Mesendoderm (in vitro differentiated cells): Measurements from ENCODE around the gene WFIKKN1.

Experiments
- DNase-seq: peaks from one replicate; pipeline ENCODE4 v3.0.0; 2013
- H2AK5ac ChIP-seq: 2 replicates; pipeline ENCODE4 v1.6.1; 2013; ENCODE audit warnings: low read length, inconsistent platforms
- H2BK120ac ChIP-seq: 2 replicates; pipeline ENCODE4 v1.6.1; 2013; ENCODE audit warnings: low read depth, mild to moderate bottlenecking, low read length, moderate library complexity, mixed read lengths
- H2BK15ac ChIP-seq: replicated peaks from 2 replicates; pipeline ENCODE4 v1.6.1; 2013; ENCODE audit warnings: low read depth, mild to moderate bottlenecking, moderate library complexity
- H2BK5ac ChIP-seq: 2 replicates; pipeline ENCODE4 v1.6.1; 2013; ENCODE audit warnings: low read length, inconsistent platforms
- H3K18ac ChIP-seq: 2 replicates; pipeline ENCODE4 v1.6.1; 2013; ENCODE audit warnings: mild to moderate bottlenecking, low read length, mixed read lengths
- H3K23ac ChIP-seq: one replicate; pipeline ENCODE4 v1.6.1; 2013; ENCODE audit warnings: low read length
- H3K27ac ChIP-seq: 2 replicates; pipeline ENCODE4 v1.5.1; 2013; ENCODE audit warnings: low read depth, mild to moderate bottlenecking, inconsistent platforms, low read length, moderate library complexity
- H3K27me3 ChIP-seq: 2 replicates; pipeline ENCODE4 v1.6.1; 2013; ENCODE audit warnings: low read length, control low read depth, mild to moderate bottlenecking, inconsistent platforms; ENCODE audit not compliant: insufficient read depth, poor library complexity
- H3K36me3 ChIP-seq: 2 replicates; pipeline ENCODE4 v1.6.1; 2013; ENCODE audit warnings: low read length, inconsistent platforms; ENCODE audit not compliant: control insufficient read depth, insufficient read depth
- H3K4ac ChIP-seq: one replicate; pipeline ENCODE4 v1.6.1; 2013; ENCODE audit warnings: low read depth, mild to moderate bottlenecking, low read length, moderate library complexity
- H3K4me1 ChIP-seq: 2 replicates; pipeline ENCODE4 v1.6.1; 2013; ENCODE audit warnings: low read depth, low read length, inconsistent platforms; ENCODE audit not compliant: control insufficient read depth
- H3K4me2 ChIP-seq: 2 replicates; pipeline ENCODE4 v1.6.1; 2013; ENCODE audit warnings: low read length
- H3K4me3 ChIP-seq: 2 replicates; pipeline ENCODE4 v1.5.1; 2013; ENCODE audit warnings: mild to moderate bottlenecking, low read length
- H3K56ac ChIP-seq: one replicate; pipeline ENCODE4 v1.6.1; 2013; ENCODE audit warnings: low read length
- H3K79me1 ChIP-seq: 2 replicates; pipeline ENCODE4 v1.6.1; 2013; ENCODE audit warnings: low read length, inconsistent platforms
- H3K79me2 ChIP-seq: 2 replicates; pipeline ENCODE4 v1.6.1; 2013; ENCODE audit warnings: mild to moderate bottlenecking, low read length; ENCODE audit not compliant: control insufficient read depth, insufficient read depth
- H3K9ac ChIP-seq: 2 replicates; pipeline ENCODE4 v1.6.1; 2013; ENCODE audit warnings: low read length, inconsistent platforms
- H4K5ac ChIP-seq: one replicate; pipeline ENCODE4 v1.6.1; 2013; ENCODE audit warnings: low read length
- H4K8ac ChIP-seq: one replicate; pipeline ENCODE4 v1.6.1; 2013; ENCODE audit warnings: low read depth, mild to moderate bottlenecking, control low read depth, low read length, moderate library complexity
- WGBS: extraction: QIAGEN DNeasy Blood & Tissue Kit; methylation state at CpG from one replicate; pipeline ENCODE4 v1.1.7; 2013; ENCODE audit warnings: low lambda C conversion rate, missing lambda C conversion rate; ENCODE audit not compliant: insufficient coverage; ENCODE audit errors: extremely low coverage; 5-methylcytosine and 5-hydroxymethylcytosine counted together

The WFIKKN1 gene

GRCh38 chr16:606656-607307 lies 24.0 kb upstream of the WFIKKN1 start:
- no peaks in the 10 kb centered on the region for H3K27me3 ChIP-seq
- H2BK15ac ChIP-seq: no peak overlapping the region
- peaks cover 2% of the 10 kb centered on the region for H3K79me2 ChIP-seq
- no peak overlapping the region for H2BK120ac ChIP-seq
- peaks cover 3% of the 10 kb centered on the region for H3K79me1 ChIP-seq
- no peak overlapping the region for H3K4ac ChIP-seq
- peaks cover 2% of the 10 kb centered on the region for H3K4me1 ChIP-seq
- H3K27ac ChIP-seq: no peak overlapping the region
- no peak overlapping the region for H3K9ac ChIP-seq
- no peak for DNase-seq
- no peak overlapping the region for H3K18ac ChIP-seq
- no peak overlapping the region for H3K4me2 ChIP-seq
- no peak overlapping the region for H3K56ac ChIP-seq
- H2AK5ac ChIP-seq: no peak overlapping the region
- WGBS: no CpG with 5 or more reads among the region's 22 CpGs
- H4K8ac ChIP-seq: no peak overlapping the region
- no peak overlapping the region for H3K4me3 ChIP-seq
- no peak overlapping the region for H2BK5ac ChIP-seq
- H4K5ac ChIP-seq: no peak overlapping the region
- H3K36me3 ChIP-seq: no peaks in the 10 kb centered on the region
- H3K23ac ChIP-seq: no peak overlapping the region

DNA sequence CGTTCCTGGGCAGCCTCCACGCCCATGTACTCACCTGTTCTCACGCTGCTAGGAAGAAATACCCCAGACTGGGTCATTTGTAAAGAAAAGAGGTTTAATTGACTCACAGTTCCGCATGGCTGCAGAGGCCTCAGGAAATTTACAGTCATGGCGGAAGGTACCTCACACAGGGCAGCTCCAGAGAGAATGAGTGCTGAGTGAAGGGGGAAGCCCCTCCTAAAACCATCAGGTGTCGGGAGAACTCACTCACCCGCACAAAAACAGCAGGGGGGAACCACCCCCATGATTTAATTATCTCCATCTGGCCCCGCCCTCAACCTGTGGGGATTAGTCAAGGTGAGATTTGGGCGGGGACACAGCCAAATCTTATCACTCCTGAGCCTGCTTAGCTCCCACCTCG lies 22.8 kb upstream of the WFIKKN1 start:
- no peak overlapping the region for H2BK120ac ChIP-seq
- H3K18ac ChIP-seq: no peak overlapping the region
- no CpG with 5 or more reads among the region's 10 CpGs for WGBS
- no peak overlapping the region for H3K4ac ChIP-seq
- H3K4me2 ChIP-seq: no peak overlapping the region
- H3K36me3 ChIP-seq: no peaks in the 10 kb centered on the region
- H3K4me1 ChIP-seq: peaks cover 2% of the 10 kb centered on the region
- no peak overlapping the region for H2AK5ac ChIP-seq
- H2BK15ac ChIP-seq: no peak overlapping the region
- H3K27me3 ChIP-seq: no peaks in the 10 kb centered on the region
- H2BK5ac ChIP-seq: no peak overlapping the region
- no peak overlapping the region for H4K5ac ChIP-seq
- H3K9ac ChIP-seq: no peak overlapping the region
- no peak overlapping the region for H3K56ac ChIP-seq
- no peak overlapping the region for H3K27ac ChIP-seq
- H3K79me2 ChIP-seq: peaks cover 2% of the 10 kb centered on the region
- peak; percentile 52 for DNase-seq
- H3K4me3 ChIP-seq: no peak overlapping the region
- no peak overlapping the region for H3K23ac ChIP-seq
- peaks cover 3% of the 10 kb centered on the region for H3K79me1 ChIP-seq
- no peak overlapping the region for H4K8ac ChIP-seq

GRCh38 chr16:609316-609715 lies 21.5 kb upstream of the WFIKKN1 start:
- Histone ChIP-seq H3K23ac (no peak overlapping the region), H3K79me2 (peaks cover 2% of the 10 kb centered on the region), H4K5ac (no peak overlapping the region), H3K79me1 (peaks cover 3% of the 10 kb centered on the region), H3K18ac (no peak overlapping the region), H3K4me3 (no peak overlapping the region), H2AK5ac (no peak overlapping the region), H3K27me3 (no peaks in the 10 kb centered on the region), H3K27ac (no peak overlapping the region), H3K9ac (no peak overlapping the region), H3K4me1 (peaks cover 2% of the 10 kb centered on the region), H3K4ac (no peak overlapping the region), H4K8ac (no peak overlapping the region), H3K36me3 (no peaks in the 10 kb centered on the region), H3K56ac (no peak overlapping the region), H2BK15ac (no peak overlapping the region), H2BK120ac (no peak overlapping the region), H2BK5ac (no peak overlapping the region), H3K4me2 (no peak overlapping the region)
- no CpG with 5 or more reads among the region's 13 CpGs for WGBS
- no peak for DNase-seq

- H3K79me2 ChIP-seq: peaks cover 2% of the 10 kb centered on the region
- H2BK5ac ChIP-seq: no peak overlapping the region
- H3K4me3 ChIP-seq: no peak overlapping the region
- H3K27ac ChIP-seq: no peak overlapping the region
- H3K4ac ChIP-seq: no peak overlapping the region
- no peak overlapping the region for H4K8ac ChIP-seq
- no CpG with 5 or more reads among the region's 14 CpGs for WGBS
- H3K79me1 ChIP-seq: peaks cover 3% of the 10 kb centered on the region
- peaks cover 2% of the 10 kb centered on the region for H3K4me1 ChIP-seq
- no peak overlapping the region for H3K9ac ChIP-seq
- H3K27me3 ChIP-seq: no peaks in the 10 kb centered on the region
- no peak overlapping the region for H3K4me2 ChIP-seq
- H3K23ac ChIP-seq: no peak overlapping the region
- H2AK5ac ChIP-seq: no peak overlapping the region
- no peak overlapping the region for H3K56ac ChIP-seq
- no peak for DNase-seq
- no peak overlapping the region for H2BK120ac ChIP-seq
- H3K36me3 ChIP-seq: no peaks in the 10 kb centered on the region
- no peak overlapping the region for H2BK15ac ChIP-seq
- H3K18ac ChIP-seq: no peak overlapping the region
- no peak overlapping the region for H4K5ac ChIP-seq
Observed at GRCh38 chr16:609984-610383, 20.8 kb upstream of the WFIKKN1 start.

DNA sequence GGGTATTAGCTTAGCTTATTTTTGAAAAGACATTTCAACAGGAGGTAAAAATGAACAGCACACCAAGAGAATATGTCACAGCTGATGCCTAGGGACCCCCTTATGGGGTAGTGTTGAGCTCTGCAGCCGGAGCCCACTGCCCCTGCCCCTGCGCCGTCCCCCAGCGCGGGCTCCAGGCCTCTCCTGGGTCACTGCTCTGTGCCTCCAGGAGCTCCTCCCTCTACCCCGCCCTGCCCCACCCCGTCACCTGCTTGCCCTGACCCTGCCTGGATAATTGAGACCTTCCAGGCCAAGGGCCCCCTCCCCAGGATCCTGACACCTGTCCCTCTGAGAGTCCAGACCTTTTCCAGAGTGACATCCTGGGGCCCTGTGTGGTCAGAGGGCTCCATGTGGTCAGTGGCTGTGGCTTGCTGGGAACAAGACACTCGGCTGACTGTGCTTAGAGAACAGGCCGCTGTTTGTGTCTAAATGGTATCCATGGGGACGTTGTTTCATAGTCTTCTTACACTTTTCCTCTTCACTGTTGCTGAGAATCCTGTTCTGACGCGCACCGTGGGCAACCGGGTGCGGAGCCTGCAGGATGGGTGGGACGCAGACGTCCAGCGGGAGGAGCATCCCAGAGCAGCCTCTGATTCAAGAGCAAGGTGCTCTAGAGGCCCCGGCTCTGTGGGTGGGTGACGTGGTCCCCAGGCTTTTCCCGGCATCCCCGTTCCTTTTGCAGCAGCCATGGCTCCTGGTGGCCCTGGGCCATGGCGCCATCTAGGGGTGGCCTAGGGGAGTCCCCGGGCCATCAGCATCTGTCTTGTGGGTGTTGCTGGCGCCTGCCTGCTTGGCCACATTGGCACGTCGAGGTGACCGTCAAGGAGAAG lies 20.0 kb upstream of the WFIKKN1 start:
- no CpG with 5 or more reads among the region's 28 CpGs for WGBS
- Histone ChIP-seq H3K56ac (no peak overlapping the region), H3K36me3 (no peaks in the 10 kb centered on the region), H2BK120ac (no peak overlapping the region), H2BK15ac (no peak overlapping the region), H3K27me3 (no peaks in the 10 kb centered on the region), H4K5ac (no peak overlapping the region), H3K18ac (no peak overlapping the region), H3K9ac (no peak overlapping the region), H4K8ac (no peak overlapping the region), H3K23ac (no peak overlapping the region), H3K79me1 (peaks cover 2% of the 10 kb centered on the region), H3K79me2 (no peaks in the 10 kb centered on the region), H3K4ac (no peak overlapping the region), H2BK5ac (no peak overlapping the region), H3K4me3 (no peak overlapping the region), H3K27ac (no peak overlapping the region), H3K4me2 (no peak overlapping the region), H2AK5ac (no peak overlapping the region), H3K4me1 (peaks cover 2% of the 10 kb centered on the region)
- DNase-seq: peak; percentile 77
